HG03064 (cell line): ENCODE measurements around the gene WASHC4.
"Not testable (repeated sequence)": the region's sequence is repeated elsewhere in the genome, so short reads cannot be mapped to it uniquely, and the experiment has no call there.

ENCODE experiments used
- ATAC-seq: cut with Tn5 transposase; IDR thresholded peaks from one replicate; pipeline ENCODE4 v1.9.1; 2021; ENCODE audit warnings: low read depth; ENCODE audit not compliant: unreplicated experiment

WASHC4 gene

DNA sequence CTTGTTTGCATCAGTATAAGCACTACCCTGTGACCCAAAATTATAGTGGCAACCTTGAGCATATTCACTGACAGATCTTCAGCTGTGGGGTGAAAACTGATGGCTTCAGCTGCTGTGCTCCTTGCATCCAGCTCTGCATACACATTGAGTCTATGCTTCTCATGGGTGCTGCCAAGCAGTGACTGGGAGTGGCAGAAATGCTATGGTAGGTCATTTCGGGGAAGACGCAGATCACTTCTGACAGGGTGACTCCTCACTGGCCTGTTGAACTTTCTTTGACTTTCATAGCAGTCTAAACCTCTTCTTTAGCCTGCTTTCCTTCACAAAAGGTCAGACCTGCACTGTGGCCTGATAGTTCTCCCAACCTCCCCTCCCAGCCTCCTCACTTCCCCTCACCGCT is 17.7 kb upstream of the WASHC4 start:
- no peak for ATAC-seq

GRCh38 chr12:105090361-105090760 is 17.2 kb upstream of the WASHC4 start:
- ATAC-seq = no peak

DNA sequence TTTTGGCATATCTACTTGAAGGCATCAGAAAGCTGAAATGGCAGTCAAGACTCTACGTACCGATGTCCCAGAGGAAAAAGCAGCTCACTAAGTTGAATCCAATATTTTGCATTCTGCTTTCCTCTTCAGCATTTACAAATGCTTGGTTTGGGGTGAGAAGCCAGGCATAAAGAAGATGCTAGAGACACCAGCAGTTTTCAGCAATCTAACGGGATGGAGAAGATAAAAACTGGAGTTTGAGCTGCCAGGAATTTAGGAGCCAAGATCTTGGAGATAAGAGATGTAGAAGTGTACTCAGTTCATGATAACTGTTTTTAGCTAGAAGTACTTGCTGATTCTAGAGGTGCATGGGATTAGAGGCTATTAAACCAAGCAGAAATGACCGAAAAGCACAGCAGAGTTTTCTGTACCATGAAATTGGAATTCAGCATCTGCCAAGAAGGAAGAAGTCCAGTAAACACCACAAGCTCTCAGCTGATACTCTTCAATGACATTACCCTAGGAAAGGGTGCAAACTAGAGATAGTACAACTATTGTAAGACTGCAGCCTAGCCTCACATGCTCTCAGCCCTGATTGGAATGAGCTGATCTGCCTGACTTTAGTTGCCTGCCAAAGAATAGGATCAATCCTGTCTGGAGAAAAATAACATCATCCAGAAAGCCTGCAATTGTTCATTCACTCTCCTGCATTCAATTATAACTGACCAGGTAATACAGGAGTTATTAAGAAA is 15.9 kb upstream of the WASHC4 start:
- no peak for ATAC-seq

DNA sequence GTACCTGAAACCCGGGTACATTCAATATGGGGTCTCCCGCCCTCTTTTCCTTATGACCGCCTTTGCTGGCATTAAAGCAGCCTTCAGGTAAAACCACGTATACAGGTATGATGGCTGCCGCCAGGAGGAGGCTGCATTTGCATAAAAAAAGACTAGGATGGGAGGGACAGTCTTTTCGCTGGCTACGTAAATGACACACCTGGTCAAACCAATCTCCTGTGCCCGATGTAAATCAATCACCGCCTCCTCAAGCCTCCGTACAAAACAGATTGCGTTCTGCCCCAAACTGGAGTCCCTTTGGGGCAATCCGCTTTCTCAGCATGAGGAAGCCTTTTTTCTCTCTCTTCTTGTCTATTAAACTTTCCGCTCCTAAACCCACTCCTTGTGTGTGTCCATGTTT is 15.2 kb upstream of the WASHC4 start:
- no peak for ATAC-seq

DNA sequence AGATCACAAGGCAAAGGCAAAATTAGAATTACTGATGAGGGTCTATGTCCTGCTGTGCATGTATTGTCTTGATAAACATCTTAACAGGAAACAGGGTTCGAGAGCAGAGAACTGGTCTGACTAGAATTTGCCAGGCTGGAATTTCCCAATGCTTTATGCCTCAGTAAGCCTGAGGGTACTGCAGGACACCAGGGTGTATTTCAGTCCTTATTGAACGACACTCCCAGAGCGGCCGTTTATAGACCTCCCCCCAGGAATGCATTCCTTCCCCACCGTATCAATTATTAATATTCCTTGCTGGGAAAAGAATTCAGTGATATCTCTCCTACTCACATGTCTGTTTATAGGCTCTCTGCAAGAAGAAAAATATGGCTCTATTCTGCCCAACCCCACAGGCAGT is 12.2 kb upstream of the WASHC4 start:
- ATAC-seq = not testable (repeated sequence)

- ATAC-seq = no peak
These were observed 8.2 kb upstream of the WASHC4 start for GRCh38 chr12:105099356-105099755.

- ATAC-seq = no peak
These were observed 7.1 kb upstream of the WASHC4 start for GRCh38 chr12:105100207-105100985.

DNA sequence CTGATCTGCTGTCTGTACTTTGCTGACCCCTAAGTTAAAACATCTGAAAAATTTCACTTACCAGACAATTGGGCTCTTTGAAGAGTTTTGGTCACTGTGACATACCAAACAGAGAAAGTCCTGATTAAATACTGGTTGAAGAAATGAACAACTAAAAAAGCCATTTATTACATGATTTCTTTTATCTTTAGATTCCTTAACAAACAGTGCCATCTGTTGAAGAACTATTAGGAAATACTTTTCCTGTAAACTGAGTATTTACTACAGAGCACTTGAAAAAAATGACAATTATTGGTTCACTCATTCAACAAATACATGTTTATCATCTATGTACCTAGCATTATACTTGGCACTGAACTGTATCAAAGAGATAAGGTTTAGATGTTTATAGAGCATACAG is 6.5 kb upstream of the WASHC4 start:
- ATAC-seq = no peak

DNA sequence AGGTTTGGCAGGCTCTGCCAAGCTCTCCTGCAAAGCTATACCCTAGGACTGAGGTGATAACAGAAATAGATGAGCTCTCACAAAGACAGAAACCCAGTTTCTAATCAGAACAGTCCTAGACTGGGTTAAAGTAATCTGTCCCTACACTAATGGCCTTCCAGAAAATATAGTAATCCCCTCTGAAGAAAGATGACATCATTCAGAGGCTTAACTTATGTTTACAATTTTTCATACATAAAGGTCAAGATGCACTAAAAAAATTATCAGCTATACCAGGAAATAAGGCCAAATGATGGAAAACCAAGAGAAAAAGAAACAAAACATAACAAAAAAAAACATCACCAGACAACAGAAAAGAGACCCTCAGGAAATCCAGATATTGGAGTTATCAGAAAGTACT is 4.9 kb upstream of the WASHC4 start:
- no peak for ATAC-seq

- ATAC-seq = no peak
These were observed 2.8 kb upstream of the WASHC4 start for GRCh38 chr12:105104762-105105161.

DNA sequence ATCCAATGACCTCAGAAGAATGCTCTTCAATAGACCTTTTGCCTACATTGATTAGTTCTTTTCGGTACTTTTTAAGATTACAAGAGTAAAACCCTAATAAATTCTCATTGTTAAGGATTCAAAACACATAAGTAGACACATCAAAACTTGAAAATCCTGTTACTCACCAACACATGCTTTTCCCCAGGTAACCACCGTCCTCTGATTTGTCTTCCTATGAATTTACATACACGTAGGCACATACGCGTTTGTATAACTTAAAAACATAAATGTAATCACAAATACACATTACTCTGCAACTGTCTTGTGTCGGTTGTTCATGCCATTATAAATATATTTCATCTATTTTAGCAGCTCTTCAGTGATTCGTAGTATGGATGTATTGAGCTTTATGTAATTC is 910 bp upstream of the WASHC4 start:
- ATAC-seq = no peak

DNA sequence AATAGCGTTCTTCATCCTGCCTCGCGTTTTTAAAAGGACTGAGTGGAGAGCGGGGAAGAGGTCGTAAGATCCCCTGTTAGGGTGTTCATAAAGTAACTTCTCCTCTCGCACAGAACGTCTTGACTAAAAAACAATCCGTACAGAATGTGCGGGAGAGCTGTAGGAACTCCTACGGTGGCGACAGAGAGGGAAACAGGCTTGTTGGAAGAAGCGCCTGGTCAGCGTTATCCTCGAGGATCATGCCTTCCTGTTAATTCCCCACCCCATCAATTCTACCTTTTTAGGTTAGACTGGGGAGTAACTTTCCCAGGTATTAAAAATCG is 399 bp upstream of the WASHC4 start:
- ATAC-seq = peak; percentile 17

DNA sequence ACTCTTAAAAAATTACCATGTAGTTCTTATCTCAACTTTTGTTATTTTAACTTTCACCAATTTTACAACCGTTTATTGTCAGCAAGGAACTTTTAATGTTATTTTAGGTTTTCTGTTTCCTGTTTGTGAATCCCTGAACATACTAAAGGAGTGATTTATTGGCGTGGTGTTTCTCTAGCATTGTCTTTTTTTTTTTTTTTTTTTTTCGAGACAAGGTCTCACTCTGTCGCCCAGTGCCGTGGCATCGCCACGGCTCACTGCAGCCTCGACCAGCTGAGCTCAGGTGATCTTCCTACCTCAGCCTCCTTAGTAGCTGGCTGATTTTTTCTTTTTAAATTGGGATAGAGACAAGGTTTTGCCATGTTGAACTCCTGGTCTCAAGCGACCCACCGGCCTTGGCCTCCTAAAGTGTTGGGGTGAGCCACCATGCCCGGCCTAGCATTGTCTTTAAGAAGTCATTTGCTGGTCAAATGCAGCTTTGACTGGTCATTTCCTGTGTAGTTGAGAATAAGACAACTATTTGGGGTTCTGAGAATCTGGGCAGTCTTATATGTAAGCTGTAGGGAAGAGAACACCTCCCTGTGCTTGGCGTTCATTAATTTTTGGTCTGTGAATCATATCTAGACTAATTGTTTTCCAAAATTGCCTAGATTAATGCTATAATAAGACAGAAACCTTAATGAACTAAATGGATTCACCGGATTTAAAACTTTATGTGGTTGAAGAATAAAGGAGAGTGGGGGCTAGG is 2.1 kb downstream of the WASHC4 start:
- ATAC-seq = peak; percentile 28

GRCh38 chr12:105110851-105111250 is 3.3 kb downstream of the WASHC4 start:
- ATAC-seq = no peak

DNA sequence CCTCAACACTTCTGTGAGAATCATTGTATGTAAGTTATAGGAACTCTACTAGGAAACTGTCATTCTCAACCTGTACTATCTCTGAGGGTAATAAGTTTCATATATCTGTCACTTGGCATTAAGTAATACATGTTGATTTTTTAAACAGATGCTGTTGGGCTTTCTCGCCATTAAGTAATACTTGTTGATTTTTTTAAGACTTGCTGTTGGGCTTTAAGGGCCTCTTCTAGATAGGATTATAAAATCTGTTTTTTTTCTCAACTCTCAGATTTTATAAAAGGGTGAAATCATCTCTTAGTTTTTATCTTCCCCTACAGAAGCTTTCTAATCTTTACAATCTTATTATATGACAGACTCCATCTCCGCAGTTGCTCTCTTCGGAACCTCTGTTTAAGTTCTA is 5.6 kb downstream of the WASHC4 start:
- ATAC-seq = no peak

- no peak for ATAC-seq
These were observed 9.4 kb downstream of the WASHC4 start for GRCh38 chr12:105116969-105117368.

DNA sequence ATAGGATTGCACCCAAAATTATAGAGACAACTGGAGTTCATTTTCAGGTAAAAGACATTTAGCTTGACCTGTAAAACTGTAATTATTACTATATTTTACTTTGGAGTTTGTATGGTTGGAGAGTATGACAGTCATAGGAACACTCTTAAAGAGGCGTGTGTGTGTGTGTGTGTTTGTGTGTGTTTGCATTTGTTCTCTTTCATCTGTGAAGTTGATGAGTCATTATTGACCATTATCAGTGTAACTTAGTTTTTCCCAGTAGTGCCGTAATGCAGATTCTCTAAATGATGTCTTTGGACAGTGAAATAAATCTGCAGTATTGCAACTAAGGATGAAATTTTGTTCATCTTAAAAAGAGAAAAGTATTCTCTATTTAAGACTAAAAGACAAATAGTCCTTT is 13.0 kb downstream of the WASHC4 start:
- ATAC-seq = no peak

DNA sequence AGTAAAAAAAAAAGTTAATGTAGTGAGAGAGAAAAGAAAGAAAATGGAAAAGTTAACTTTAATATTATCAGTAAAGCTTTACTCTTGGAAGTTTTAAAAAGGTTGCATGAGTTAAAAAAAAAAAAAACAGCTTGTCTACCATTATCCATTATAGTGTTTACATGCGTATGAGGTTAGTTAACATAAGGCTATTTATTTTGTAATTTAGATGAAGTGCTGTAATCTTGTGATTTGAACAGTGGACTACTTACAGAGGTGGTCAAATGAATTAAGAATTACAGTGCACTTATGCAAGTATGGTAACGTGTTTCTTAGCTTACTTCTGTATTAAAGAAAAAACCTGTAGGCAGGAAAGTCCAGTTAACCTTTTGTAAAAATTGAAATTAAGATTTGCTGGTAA is 30.7 kb downstream of the WASHC4 start:
- no peak for ATAC-seq

GRCh38 chr12:105141320-105141922 is 33.9 kb downstream of the WASHC4 start:
- no peak for ATAC-seq

- ATAC-seq = no peak
These were observed 34.7 kb downstream of the WASHC4 start for GRCh38 chr12:105142259-105142658.

DNA sequence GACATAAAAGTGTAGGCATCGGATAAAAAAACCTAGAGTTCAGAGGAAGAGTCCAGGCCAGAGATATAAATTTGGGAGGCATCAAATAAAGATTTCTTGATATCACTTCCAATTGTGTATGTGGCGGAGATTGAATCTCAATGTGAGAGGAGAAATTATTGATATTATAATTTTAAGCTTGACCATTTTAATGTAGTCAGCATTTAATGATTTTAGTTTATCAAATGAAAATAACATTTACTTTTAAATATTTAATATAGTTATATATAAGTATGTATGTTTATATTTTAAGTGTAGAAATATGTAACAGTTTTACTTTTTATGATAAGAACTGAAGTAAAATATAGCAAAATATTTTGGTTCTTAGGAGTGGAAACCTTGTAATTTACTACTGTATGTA is 48.7 kb downstream of the WASHC4 start:
- no peak for ATAC-seq
